Keratinocyte (primary cell): ENCODE data around the gene CKS1B. TPM values are rescaled to one million over a fixed set of nuclear protein-coding genes. Genes with fewer than 3 reads are reported as not detected.

ENCODE experiments used
- DNase-seq: peaks from one replicate; pipeline ENCODE4 v3.0.0-alpha.2; 2011; ENCODE audit warnings: low read depth, missing footprints, low spot score
- FAIRE-seq: peaks from 2 replicates; lab custom pipeline; 2011; peaks lifted over from hg19 to GRCh38; lab: Jason Lieb, UNC
- H2AFZ ChIP-seq: 2 replicates; pipeline ENCODE4 v1.6.0; 2012; ENCODE audit warnings: low read length, control low read depth, inconsistent platforms; ENCODE audit not compliant: control insufficient read depth
- H3K27ac ChIP-seq: 2 replicates; pipeline ENCODE4 v1.5.1; 2011; ENCODE audit warnings: low read length; ENCODE audit not compliant: control insufficient read depth, insufficient read depth
- H3K27me3 ChIP-seq: 3 replicates; pipeline ENCODE4 v1.6.0; 2011; ENCODE audit warnings: low read length; ENCODE audit not compliant: control insufficient read depth, insufficient read depth; ENCODE audit errors: extremely low read depth
- H3K36me3 ChIP-seq, 2 experiments: 2 replicates in 1 of 2; 3 replicates in 1 of 2; pipeline ENCODE4 v1.5.1; 2011; ENCODE audit warnings: low read length in 2 of 2, mild to moderate bottlenecking in 1 of 2; ENCODE audit not compliant: control insufficient read depth in 2 of 2, insufficient read depth in 2 of 2; ENCODE audit errors: extremely low read depth in 1 of 2
- H3K4me1 ChIP-seq: 3 replicates; pipeline ENCODE4 v1.5.1; 2011; ENCODE audit warnings: low read length; ENCODE audit not compliant: control insufficient read depth, insufficient read depth; ENCODE audit errors: extremely low read depth
- H3K4me2 ChIP-seq: 3 replicates; pipeline ENCODE4 v1.6.0; 2011; ENCODE audit warnings: low read depth, low read length; ENCODE audit not compliant: control insufficient read depth, insufficient read depth; ENCODE audit errors: extremely low read depth
- H3K4me3 ChIP-seq, 3 experiments: fragments of 200-600 bp in 1 of 3; sonication (generic) in 1 of 3; 2 replicates in 2 of 3; 3 replicates in 1 of 3; pipeline ENCODE4 v1.5.1; 2011 to 2016; ENCODE audit warnings: low read length in 3 of 3, mild to moderate bottlenecking in 3 of 3, control low read depth in 2 of 3, inconsistent platforms in 1 of 3, low read depth in 1 of 3, mixed read lengths in 1 of 3, mixed run types in 1 of 3, moderate library complexity in 1 of 3; ENCODE audit not compliant: control insufficient read depth in 2 of 3, insufficient read depth in 2 of 3; ENCODE audit errors: extremely low read depth in 1 of 3
- H3K79me2 ChIP-seq: 2 replicates; pipeline ENCODE4 v1.6.0; 2012; ENCODE audit warnings: low read length; ENCODE audit not compliant: control insufficient read depth, insufficient read depth
- H3K9ac ChIP-seq: 3 replicates; pipeline ENCODE4 v1.6.0; 2011; ENCODE audit warnings: low read length; ENCODE audit not compliant: control insufficient read depth, insufficient read depth; ENCODE audit errors: extremely low read depth
- H3K9me1 ChIP-seq: 3 replicates; pipeline ENCODE4 v1.6.0; 2011; ENCODE audit warnings: low read length; ENCODE audit not compliant: control insufficient read depth, insufficient read depth; ENCODE audit errors: extremely low read depth
- H3K9me3 ChIP-seq: 2 replicates; pipeline ENCODE4 v1.5.1; 2012; ENCODE audit warnings: low read depth, low read length; ENCODE audit not compliant: control insufficient read depth
- H4K20me1 ChIP-seq: 3 replicates; pipeline ENCODE4 v1.6.0; 2011; ENCODE audit warnings: low read length; ENCODE audit not compliant: control insufficient read depth, insufficient read depth; ENCODE audit errors: extremely low read depth
- EZH2 ChIP-seq: IDR thresholded peaks from one replicate; pipeline ENCODE4 v1.6.1; 2012; ENCODE audit warnings: inconsistent platforms, mild to moderate bottlenecking, low read length, moderate library complexity
- dilution Hi-C: fragments of 300-500 bp; cut with MboI; formaldehyde crosslinking; loops from one replicate; pipeline ENCODE4 v1.7.0; 2020; ENCODE audit warnings: low sequenced_read_pairs; ENCODE audit not compliant: extremely low pct_ligation_motif_present
- polyA plus RNA-seq, 5 experiments: library from polyadenylated mRNA; depleted of rRNA in 3 of 5; stranded (reverse) in 3 of 5; stranded (forward) in 1 of 5; unstranded in 1 of 5; fragments of >200 nt; gene quantifications; 1 replicate in 1 of 5; 2 replicates in 3 of 5; 3 replicates in 1 of 5; pipeline versions ENCODE4 v1.2.1 to v1.2.3, GENCODE V29; 2011 to 2012; ENCODE audit warnings: missing spikeins in 2 of 5, low read depth in 1 of 5, low replicate concordance in 1 of 5
- TF ChIP-seq, protein P1 (sequence below), 3 experiments: IDR thresholded peaks in 1 of 3; conservative IDR thresholded peaks in 1 of 3; optimal IDR thresholded peaks in 1 of 3; 2 replicates in 2 of 3; 3 replicates in 1 of 3; pipeline versions ENCODE3 to v1.5.1; 2011; ENCODE audit warnings: low read length in 3 of 3, mild to moderate bottlenecking in 3 of 3, moderate library complexity in 2 of 3, control low read depth in 1 of 3, inconsistent platforms in 1 of 3; ENCODE audit not compliant: insufficient read depth in 2 of 3; ENCODE audit errors: extremely low read depth in 1 of 3

CKS1B gene
- polyA plus RNA-seq, 1 donor (not counting 4 experiments of a cell fraction or from before 2014, with no cell fraction given): 300 TPM

DNA sequence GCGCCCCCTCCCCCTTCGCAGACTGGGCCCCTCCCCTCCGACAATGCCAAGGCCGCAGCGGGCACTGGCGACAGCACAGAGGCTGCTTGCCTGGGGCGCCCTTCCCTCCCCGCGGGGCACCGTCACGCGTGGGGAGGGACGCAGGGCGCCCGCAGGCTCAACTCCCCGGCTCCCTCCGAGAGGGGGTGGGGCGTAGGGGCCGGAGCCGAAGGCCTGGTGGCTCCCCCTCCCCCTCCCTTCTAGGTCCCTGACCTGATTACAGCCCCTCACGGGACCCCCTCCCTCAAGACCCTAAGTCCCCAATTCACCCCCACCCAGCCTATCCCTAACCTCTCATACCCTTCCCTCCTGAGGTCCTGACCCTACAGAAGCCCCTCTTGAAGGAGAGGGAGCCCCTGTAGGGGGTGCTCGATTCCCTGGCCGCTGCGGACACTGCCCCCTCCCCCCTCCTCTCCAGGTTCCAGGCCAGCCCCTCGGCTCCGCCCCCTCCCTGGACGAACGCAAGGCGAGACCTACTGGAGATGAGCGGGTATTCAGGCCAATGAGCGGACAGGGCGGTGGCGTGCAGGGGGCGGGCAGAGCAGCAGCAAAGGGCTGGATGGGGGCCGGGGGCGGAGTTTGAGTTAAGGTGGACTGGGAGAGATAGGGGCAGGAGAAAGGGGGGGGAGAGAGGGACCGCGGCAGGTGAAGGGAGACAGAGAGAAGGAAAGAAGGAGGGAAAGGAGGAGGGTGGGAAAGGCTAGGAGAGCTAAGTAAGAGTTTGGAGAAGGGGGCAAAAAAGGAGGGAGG, 27.4 kb downstream of the CKS1B start:
- peaks cover 39% of the 10 kb centered on the region for H3K79me2 ChIP-seq
- peaks cover under 1 to 7% of the 10 kb centered on the region in 2 experiments for H3K36me3 ChIP-seq
- FAIRE-seq (no peak), DNase-seq (peak; percentile 97)
- dilution Hi-C loops: no loop called here
- peak overlapping the region; percentile 90 for H2AFZ ChIP-seq
- H3K27me3 ChIP-seq: no peaks in the 10 kb centered on the region
- H3K4me1 ChIP-seq: peaks cover 40% of the 10 kb centered on the region
- H3K9me3 ChIP-seq: no peaks in the 10 kb centered on the region
- peak overlapping the region; percentile 87 for H3K4me2 ChIP-seq
- H4K20me1 ChIP-seq: no peaks in the 10 kb centered on the region
- no peak for TF ChIP-seq EZH2
- TF ChIP-seq, protein P1, sequence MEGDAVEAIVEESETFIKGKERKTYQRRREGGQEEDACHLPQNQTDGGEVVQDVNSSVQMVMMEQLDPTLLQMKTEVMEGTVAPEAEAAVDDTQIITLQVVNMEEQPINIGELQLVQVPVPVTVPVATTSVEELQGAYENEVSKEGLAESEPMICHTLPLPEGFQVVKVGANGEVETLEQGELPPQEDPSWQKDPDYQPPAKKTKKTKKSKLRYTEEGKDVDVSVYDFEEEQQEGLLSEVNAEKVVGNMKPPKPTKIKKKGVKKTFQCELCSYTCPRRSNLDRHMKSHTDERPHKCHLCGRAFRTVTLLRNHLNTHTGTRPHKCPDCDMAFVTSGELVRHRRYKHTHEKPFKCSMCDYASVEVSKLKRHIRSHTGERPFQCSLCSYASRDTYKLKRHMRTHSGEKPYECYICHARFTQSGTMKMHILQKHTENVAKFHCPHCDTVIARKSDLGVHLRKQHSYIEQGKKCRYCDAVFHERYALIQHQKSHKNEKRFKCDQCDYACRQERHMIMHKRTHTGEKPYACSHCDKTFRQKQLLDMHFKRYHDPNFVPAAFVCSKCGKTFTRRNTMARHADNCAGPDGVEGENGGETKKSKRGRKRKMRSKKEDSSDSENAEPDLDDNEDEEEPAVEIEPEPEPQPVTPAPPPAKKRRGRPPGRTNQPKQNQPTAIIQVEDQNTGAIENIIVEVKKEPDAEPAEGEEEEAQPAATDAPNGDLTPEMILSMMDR (optimal IDR thresholded peaks at IDR 0.05 in 1 of 3, IDR thresholded peaks at IDR 0.05 in 1 of 3, conservative IDR thresholded peaks at IDR 0.05 in 1 of 3; ENCODE audit: extremely low read depth in 1 of 3, insufficient read depth in 2 of 3, low read length in 3 of 3): peak in 1 of 3 experiments; percentile 50
- no peaks in the 10 kb centered on the region for H3K9me1 ChIP-seq
- peak overlapping the region; percentile 72 for H3K27ac ChIP-seq
- peak overlapping the region; percentile 76 to 87 (median 83) for H3K4me3 ChIP-seq
- H3K9ac ChIP-seq: peak overlapping the region; percentile 75

DNA sequence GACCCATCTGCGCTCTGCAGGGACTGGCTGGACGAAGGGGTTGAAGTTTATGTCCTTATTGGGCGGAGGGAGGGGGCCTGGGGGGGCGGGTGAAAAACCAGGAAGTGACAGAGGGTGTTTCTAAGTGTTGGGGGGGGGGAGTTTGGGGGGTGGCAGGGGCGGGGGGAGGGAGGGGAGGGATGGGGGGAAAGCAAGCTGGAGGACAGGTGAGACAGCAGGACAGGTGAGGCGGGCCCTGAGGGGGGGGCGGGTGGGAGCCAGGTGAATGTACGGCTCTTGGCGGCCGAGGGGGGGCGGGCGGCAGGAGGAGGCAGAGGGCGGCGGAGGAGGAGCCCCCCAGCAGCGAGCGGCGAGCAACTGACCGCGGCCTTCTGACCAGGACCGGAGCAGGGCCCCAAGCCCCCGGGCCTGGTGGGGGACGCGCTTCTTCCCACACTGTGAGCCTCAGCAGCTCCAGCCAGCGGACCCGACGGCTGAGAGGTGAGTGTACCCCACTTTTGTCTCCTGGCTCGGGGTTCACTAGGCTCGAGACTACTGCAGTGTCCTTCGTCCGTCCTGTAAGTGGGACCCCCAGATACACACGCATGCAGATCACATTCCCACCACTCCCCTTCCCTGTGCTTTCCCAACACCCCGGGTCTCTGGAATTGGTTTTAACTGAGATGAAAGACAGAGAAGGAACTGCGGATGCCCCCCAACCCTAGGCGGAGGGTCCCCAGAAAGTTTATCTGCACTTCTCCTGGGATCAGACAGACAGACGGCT, 28.2 kb downstream of the CKS1B start, which contains the start of gene ZBTB7B:
Gene ZBTB7B (plus strand): TSS at position 339 of the 763 bp plus-strand sequence. CDS start 11,859 bp downstream, outside the sequence.
- Histone ChIP-seq H3K27me3 (no peaks in the 10 kb centered on the region), H3K4me2 (peak within 1 kb of the TSS; percentile 92), H3K36me3 (peaks cover 1 to 15% of the 10 kb centered on the region in 2 experiments), H3K9me3 (no peaks in the 10 kb centered on the region), H3K4me1 (peaks cover 48% of the 10 kb centered on the region), H3K79me2 (peaks cover 47% of the 10 kb centered on the region), H3K4me3 (peak within 1 kb of the TSS; percentile 81 to 99 (median 87)), H2AFZ (peak within 1 kb of the TSS; percentile 90), H4K20me1 (no peaks in the 10 kb centered on the region), H3K27ac (peak within 1 kb of the TSS; percentile 81), H3K9me1 (no peaks in the 10 kb centered on the region), H3K9ac (peak within 1 kb of the TSS; percentile 89)
- dilution Hi-C loops: no loop called here
- TF ChIP-seq, protein P1 (optimal IDR thresholded peaks at IDR 0.05 in 1 of 3, IDR thresholded peaks at IDR 0.05 in 1 of 3, conservative IDR thresholded peaks at IDR 0.05 in 1 of 3; ENCODE audit: extremely low read depth in 1 of 3, insufficient read depth in 2 of 3, low read length in 3 of 3): no peak
- TF ChIP-seq EZH2: no peak
- FAIRE-seq (no peak), DNase-seq (no peak)
